Measurements from ENCODE around the gene SLC38A10.

The SLC38A10 gene

GRCh38 chr17:81261582-81262336 lies 33.3 kb downstream of the SLC38A10 start:
- no peak overlapping the region for H3K9ac ChIP-seq (ENCODE audit: low read length)
- H2BK5ac ChIP-seq (ENCODE audit: low read length) = no peak overlapping the region
- no peak for DNase-seq
- no peak overlapping the region for H3K23ac ChIP-seq (ENCODE audit: low read length)
- no peaks in the 10 kb centered on the region for H3K4me1 ChIP-seq (ENCODE audit: control insufficient read depth, low read depth, low read length)
- WGBS (ENCODE audit: extremely low coverage, insufficient coverage, low lambda C conversion rate) = no CpG with 5 or more reads among the region's 36 CpGs
- H3K27me3 ChIP-seq (ENCODE audit: insufficient read depth, low read length, poor library complexity) = no peaks in the 10 kb centered on the region
- H2AK5ac ChIP-seq (ENCODE audit: low read length) = no peak overlapping the region
- H2BK15ac ChIP-seq (replicated peaks; ENCODE audit: low read depth) = no peak overlapping the region
- H4K5ac ChIP-seq (ENCODE audit: low read length) = no peak overlapping the region
- peaks cover 1% of the 10 kb centered on the region for H3K36me3 ChIP-seq (ENCODE audit: control insufficient read depth, insufficient read depth, low read length)
- no peak overlapping the region for H3K4ac ChIP-seq (ENCODE audit: low read depth, low read length)
- no peak overlapping the region for H3K4me3 ChIP-seq (ENCODE audit: low read length)
- H3K79me1 ChIP-seq (ENCODE audit: low read length) = no peaks in the 10 kb centered on the region
- H3K56ac ChIP-seq (ENCODE audit: low read length) = no peak overlapping the region
- H3K27ac ChIP-seq (ENCODE audit: low read depth, low read length) = no peak overlapping the region
- H4K8ac ChIP-seq (ENCODE audit: low read depth, low read length) = no peak overlapping the region
- no peak overlapping the region for H2BK120ac ChIP-seq (ENCODE audit: low read depth, low read length)
- H3K4me2 ChIP-seq (ENCODE audit: low read length) = no peak overlapping the region
- H3K79me2 ChIP-seq (ENCODE audit: control insufficient read depth, insufficient read depth, low read length) = no peaks in the 10 kb centered on the region
- no peak overlapping the region for H3K18ac ChIP-seq (ENCODE audit: low read length)

- no peaks in the 10 kb centered on the region for H3K27me3 ChIP-seq (ENCODE audit: insufficient read depth, low read length, poor library complexity)
- WGBS (ENCODE audit: extremely low coverage, insufficient coverage, low lambda C conversion rate) = no CpG with 5 or more reads among the region's 18 CpGs
- H4K5ac ChIP-seq (ENCODE audit: low read length) = no peak overlapping the region
- peaks cover 1% of the 10 kb centered on the region for H3K36me3 ChIP-seq (ENCODE audit: control insufficient read depth, insufficient read depth, low read length)
- no peak overlapping the region for H2BK5ac ChIP-seq (ENCODE audit: low read length)
- H3K56ac ChIP-seq (ENCODE audit: low read length) = no peak overlapping the region
- no peak for DNase-seq
- no peak overlapping the region for H3K23ac ChIP-seq (ENCODE audit: low read length)
- H2BK15ac ChIP-seq (replicated peaks; ENCODE audit: low read depth) = no peak overlapping the region
- H3K4ac ChIP-seq (ENCODE audit: low read depth, low read length) = no peak overlapping the region
- H4K8ac ChIP-seq (ENCODE audit: low read depth, low read length) = no peak overlapping the region
- no peak overlapping the region for H2AK5ac ChIP-seq (ENCODE audit: low read length)
- H3K4me3 ChIP-seq (ENCODE audit: low read length) = no peak overlapping the region
- no peaks in the 10 kb centered on the region for H3K79me1 ChIP-seq (ENCODE audit: low read length)
- H2BK120ac ChIP-seq (ENCODE audit: low read depth, low read length) = no peak overlapping the region
- H3K4me1 ChIP-seq (ENCODE audit: control insufficient read depth, low read depth, low read length) = no peaks in the 10 kb centered on the region
- no peak overlapping the region for H3K4me2 ChIP-seq (ENCODE audit: low read length)
- H3K27ac ChIP-seq (ENCODE audit: low read depth, low read length) = no peak overlapping the region
- H3K18ac ChIP-seq (ENCODE audit: low read length) = no peak overlapping the region
- H3K79me2 ChIP-seq (ENCODE audit: control insufficient read depth, insufficient read depth, low read length) = no peaks in the 10 kb centered on the region
- H3K9ac ChIP-seq (ENCODE audit: low read length) = no peak overlapping the region
Measured at GRCh38 chr17:81261096-81261495, 34.0 kb downstream of the SLC38A10 start.

GRCh38 chr17:81260641-81261040 lies 34.5 kb downstream of the SLC38A10 start:
- WGBS (ENCODE audit: extremely low coverage, insufficient coverage, low lambda C conversion rate) = no CpG with 5 or more reads among the region's 19 CpGs
- Histone ChIP-seq H4K5ac (ENCODE audit: low read length) (no peak overlapping the region), H3K4me2 (ENCODE audit: low read length) (no peak overlapping the region), H3K36me3 (ENCODE audit: control insufficient read depth, insufficient read depth, low read length) (peaks cover 1% of the 10 kb centered on the region), H3K27ac (ENCODE audit: low read depth, low read length) (no peak overlapping the region), H2BK15ac (replicated peaks; ENCODE audit: low read depth) (no peak overlapping the region), H3K79me1 (ENCODE audit: low read length) (no peaks in the 10 kb centered on the region), H3K23ac (ENCODE audit: low read length) (no peak overlapping the region), H2AK5ac (ENCODE audit: low read length) (no peak overlapping the region), H3K79me2 (ENCODE audit: control insufficient read depth, insufficient read depth, low read length) (no peaks in the 10 kb centered on the region), H3K18ac (ENCODE audit: low read length) (no peak overlapping the region), H3K56ac (ENCODE audit: low read length) (no peak overlapping the region), H3K4me3 (ENCODE audit: low read length) (no peak overlapping the region), H3K27me3 (ENCODE audit: insufficient read depth, low read length, poor library complexity) (no peaks in the 10 kb centered on the region), H3K9ac (ENCODE audit: low read length) (no peak overlapping the region), H4K8ac (ENCODE audit: low read depth, low read length) (no peak overlapping the region), H2BK5ac (ENCODE audit: low read length) (no peak overlapping the region), H3K4me1 (ENCODE audit: control insufficient read depth, low read depth, low read length) (no peaks in the 10 kb centered on the region), H3K4ac (ENCODE audit: low read depth, low read length) (no peak overlapping the region), H2BK120ac (ENCODE audit: low read depth, low read length) (no peak overlapping the region)
- no peak for DNase-seq

- Histone ChIP-seq H3K27me3 (ENCODE audit: insufficient read depth, low read length, poor library complexity) (no peaks in the 10 kb centered on the region), H4K8ac (ENCODE audit: low read depth, low read length) (no peak overlapping the region), H3K56ac (ENCODE audit: low read length) (no peak overlapping the region), H2BK120ac (ENCODE audit: low read depth, low read length) (no peak overlapping the region), H3K4me3 (ENCODE audit: low read length) (no peak overlapping the region), H4K5ac (ENCODE audit: low read length) (no peak overlapping the region), H3K79me2 (ENCODE audit: control insufficient read depth, insufficient read depth, low read length) (no peaks in the 10 kb centered on the region), H3K4ac (ENCODE audit: low read depth, low read length) (no peak overlapping the region), H3K4me1 (ENCODE audit: control insufficient read depth, low read depth, low read length) (no peaks in the 10 kb centered on the region), H3K27ac (ENCODE audit: low read depth, low read length) (no peak overlapping the region), H2AK5ac (ENCODE audit: low read length) (no peak overlapping the region), H3K79me1 (ENCODE audit: low read length) (no peaks in the 10 kb centered on the region), H2BK15ac (replicated peaks; ENCODE audit: low read depth) (no peak overlapping the region), H2BK5ac (ENCODE audit: low read length) (no peak overlapping the region), H3K18ac (ENCODE audit: low read length) (no peak overlapping the region), H3K9ac (ENCODE audit: low read length) (no peak overlapping the region), H3K36me3 (ENCODE audit: control insufficient read depth, insufficient read depth, low read length) (peaks cover 1% of the 10 kb centered on the region), H3K4me2 (ENCODE audit: low read length) (no peak overlapping the region), H3K23ac (ENCODE audit: low read length) (no peak overlapping the region)
- WGBS (ENCODE audit: extremely low coverage, insufficient coverage, low lambda C conversion rate) = no CpG with 5 or more reads among the region's 17 CpGs
- no peak for DNase-seq
Measured at GRCh38 chr17:81260171-81260570, 34.9 kb downstream of the SLC38A10 start.

DNA sequence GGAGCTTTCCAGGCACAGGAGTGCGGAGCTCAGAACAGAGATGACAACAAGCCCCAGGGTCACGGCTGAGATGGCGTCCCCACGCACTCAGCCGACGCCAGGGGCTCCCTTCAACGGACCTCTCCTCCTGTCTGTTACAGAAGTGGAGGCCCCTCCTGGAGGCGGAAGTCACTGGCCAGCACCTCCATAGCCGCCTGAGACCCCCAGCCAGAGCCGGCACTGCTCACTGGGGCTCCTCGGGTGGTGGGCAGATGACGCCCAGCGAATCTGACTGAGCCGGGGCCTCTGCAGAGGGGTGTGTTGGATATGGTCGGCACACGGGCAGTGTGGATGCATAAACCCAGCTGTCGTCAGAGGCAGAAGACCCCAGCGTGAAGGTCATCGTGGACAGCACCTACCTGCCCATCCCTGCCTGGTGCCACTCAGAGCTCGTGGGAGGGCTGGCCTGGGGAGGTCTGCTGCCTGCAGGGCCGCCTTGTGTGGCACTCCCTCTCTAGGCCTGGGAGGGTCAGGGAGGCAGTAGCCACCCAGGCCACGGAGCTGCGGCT lies 36.0 kb downstream of the SLC38A10 start:
- DNase-seq = no peak
- H3K4me3 ChIP-seq (ENCODE audit: low read length) = no peak overlapping the region
- no peak overlapping the region for H2BK5ac ChIP-seq (ENCODE audit: low read length)
- no peak overlapping the region for H3K56ac ChIP-seq (ENCODE audit: low read length)
- no peak overlapping the region for H3K4ac ChIP-seq (ENCODE audit: low read depth, low read length)
- H2AK5ac ChIP-seq (ENCODE audit: low read length) = no peak overlapping the region
- no peak overlapping the region for H3K4me2 ChIP-seq (ENCODE audit: low read length)
- H2BK15ac ChIP-seq (replicated peaks; ENCODE audit: low read depth) = no peak overlapping the region
- no peak overlapping the region for H4K8ac ChIP-seq (ENCODE audit: low read depth, low read length)
- H3K9ac ChIP-seq (ENCODE audit: low read length) = no peak overlapping the region
- H3K4me1 ChIP-seq (ENCODE audit: control insufficient read depth, low read depth, low read length) = no peaks in the 10 kb centered on the region
- no CpG with 5 or more reads among the region's 23 CpGs for WGBS (ENCODE audit: extremely low coverage, insufficient coverage, low lambda C conversion rate)
- no peaks in the 10 kb centered on the region for H3K79me1 ChIP-seq (ENCODE audit: low read length)
- H3K79me2 ChIP-seq (ENCODE audit: control insufficient read depth, insufficient read depth, low read length) = no peaks in the 10 kb centered on the region
- peaks cover 1% of the 10 kb centered on the region for H3K36me3 ChIP-seq (ENCODE audit: control insufficient read depth, insufficient read depth, low read length)
- no peak overlapping the region for H3K18ac ChIP-seq (ENCODE audit: low read length)
- no peak overlapping the region for H3K23ac ChIP-seq (ENCODE audit: low read length)
- H3K27ac ChIP-seq (ENCODE audit: low read depth, low read length) = no peak overlapping the region
- H4K5ac ChIP-seq (ENCODE audit: low read length) = no peak overlapping the region
- no peaks in the 10 kb centered on the region for H3K27me3 ChIP-seq (ENCODE audit: insufficient read depth, low read length, poor library complexity)
- no peak overlapping the region for H2BK120ac ChIP-seq (ENCODE audit: low read depth, low read length)

- DNase-seq = no peak
- Histone ChIP-seq H3K4ac (ENCODE audit: low read depth, low read length) (no peak overlapping the region), H2BK5ac (ENCODE audit: low read length) (no peak overlapping the region), H3K27me3 (ENCODE audit: insufficient read depth, low read length, poor library complexity) (no peaks in the 10 kb centered on the region), H3K4me1 (ENCODE audit: control insufficient read depth, low read depth, low read length) (no peaks in the 10 kb centered on the region), H3K27ac (ENCODE audit: low read depth, low read length) (no peak overlapping the region), H4K5ac (ENCODE audit: low read length) (no peak overlapping the region), H3K18ac (ENCODE audit: low read length) (no peak overlapping the region), H3K4me3 (ENCODE audit: low read length) (no peak overlapping the region), H3K23ac (ENCODE audit: low read length) (no peak overlapping the region), H2BK120ac (ENCODE audit: low read depth, low read length) (no peak overlapping the region), H3K79me1 (ENCODE audit: low read length) (peaks cover 3% of the 10 kb centered on the region), H4K8ac (ENCODE audit: low read depth, low read length) (no peak overlapping the region), H3K4me2 (ENCODE audit: low read length) (no peak overlapping the region), H3K36me3 (ENCODE audit: control insufficient read depth, insufficient read depth, low read length) (peaks cover 1% of the 10 kb centered on the region), H3K9ac (ENCODE audit: low read length) (no peak overlapping the region), H3K56ac (ENCODE audit: low read length) (no peak overlapping the region), H3K79me2 (ENCODE audit: control insufficient read depth, insufficient read depth, low read length) (no peaks in the 10 kb centered on the region), H2BK15ac (replicated peaks; ENCODE audit: low read depth) (no peak overlapping the region), H2AK5ac (ENCODE audit: low read length) (no peak overlapping the region)
- WGBS (ENCODE audit: extremely low coverage, insufficient coverage, low lambda C conversion rate) = no CpG with 5 or more reads among the region's 20 CpGs
Measured at GRCh38 chr17:81258292-81258691, 36.8 kb downstream of the SLC38A10 start.

All from mesendoderm (in vitro differentiated cells).